Activated CD4-positive, alpha-beta T cell treated with anti-CD3 and anti-CD28 coated beads for 36 hours (primary cell): ENCODE data around the gene SNX27. TPM values are rescaled to one million over a fixed set of nuclear protein-coding genes. Genes with fewer than 3 reads are reported as not detected.

Experiments used
- ATAC-seq: fragments of 200-7000 bp; cut with Tn5 transposase; one replicate; pipeline ENCODE4 v1.10.0; 2021; ENCODE audit warnings: mild to moderate bottlenecking, moderate library complexity
- CTCF ChIA-PET: fragments of 350-600 bp; sonication (Branson Sonifier 250); formaldehyde crosslinking; loops from one replicate; lab custom pipeline; 2021; ENCODE audit warnings: antibody characterized with exemption; lab: Charles Lee
- POLR2A ChIA-PET: fragments of 350-600 bp; sonication (Branson Sonifier 250); formaldehyde crosslinking; loops from one replicate; lab custom pipeline; 2021; ENCODE audit warnings: antibody characterized with exemption, inconsistent platforms; lab: Charles Lee
- DNase-seq: peaks from one replicate; pipeline ENCODE4 v3.0.0-alpha.2; 2020
- H3K27ac Mint-ChIP-seq: one replicate; pipeline ENCODE4 v1.8.0; 2021; ENCODE audit warnings: mixed read lengths
- H3K27me3 Mint-ChIP-seq: one replicate; pipeline ENCODE4 v1.8.0; 2021; ENCODE audit warnings: mixed read lengths
- H3K36me3 Mint-ChIP-seq: one replicate; pipeline ENCODE4 v1.8.0; 2021; ENCODE audit warnings: low read depth, mixed read lengths
- H3K4me1 Mint-ChIP-seq: one replicate; pipeline ENCODE4 v1.8.0; 2021; ENCODE audit warnings: mixed read lengths
- H3K4me3 Mint-ChIP-seq: one replicate; pipeline ENCODE4 v1.8.0; 2021; ENCODE audit warnings: mild to moderate bottlenecking, moderate library complexity, mixed read lengths
- H3K9me3 Mint-ChIP-seq: one replicate; pipeline ENCODE4 v1.8.0; 2021; ENCODE audit warnings: low read depth, mixed read lengths
- intact Hi-C, 2 experiments: fragments of 100-400 bp; cut with DNase I in 1 of 2; cut with micrococcal nuclease in 1 of 2; formaldehyde crosslinking; loops; one replicate each; pipeline versions ENCODE4 v1.14.2 to v1.15.1; 2022 to 2024; cut with DNase I, micrococcal nuclease
- total RNA-seq, 2 experiments: library from RNA; stranded (reverse); gene quantifications; one replicate each; pipeline ENCODE4 v1.2.3, GENCODE V29; 2021

SNX27 gene
- total RNA-seq, 2 experiments from 2014 or later, result 28.5 to 29.1 TPM

GRCh38 chr1:151704246-151704645 is 92.4 kb downstream of the SNX27 start:
- ChIA-PET CTCF (no interaction called here), POLR2A (no interaction called here)
- H3K27me3 Mint-ChIP-seq, result no peaks in the 10 kb centered on the region
- H3K27ac Mint-ChIP-seq, result no peak overlapping the region
- ATAC-seq (no peak), DNase-seq (no peak)
- H3K4me1 Mint-ChIP-seq, result peaks cover 3% of the 10 kb centered on the region
- H3K4me3 Mint-ChIP-seq, result no peak overlapping the region
- intact Hi-C loops, result no loop called here
- no peaks in the 10 kb centered on the region for H3K9me3 Mint-ChIP-seq
- peaks cover 2% of the 10 kb centered on the region for H3K36me3 Mint-ChIP-seq

DNA sequence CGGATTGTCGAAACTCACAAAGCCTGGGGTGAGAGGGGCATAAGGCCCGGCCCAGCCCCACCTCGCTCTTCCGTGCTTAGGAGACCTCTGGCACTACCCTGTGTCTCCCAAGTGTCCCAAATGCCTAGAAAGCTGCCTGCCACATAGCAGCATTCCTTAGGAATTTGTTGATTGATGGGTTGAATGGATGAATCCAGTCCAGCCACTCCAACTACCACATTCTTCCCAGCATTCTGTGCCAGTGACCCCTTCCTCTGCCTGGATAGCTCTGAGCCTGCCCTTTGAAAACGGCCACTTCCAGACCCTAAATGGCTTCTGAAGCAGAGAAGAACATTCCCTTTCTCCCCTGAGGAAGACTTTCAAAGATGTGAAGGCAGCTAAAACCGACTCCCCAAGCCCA is 93.3 kb downstream of the SNX27 start:
- Mint-ChIP-seq H3K27me3 (no peaks in the 10 kb centered on the region), H3K4me3 (no peak overlapping the region), H3K4me1 (peaks cover 3% of the 10 kb centered on the region), H3K27ac (no peak overlapping the region), H3K9me3 (no peaks in the 10 kb centered on the region), H3K36me3 (peaks cover 2% of the 10 kb centered on the region)
- DNase-seq (no peak), ATAC-seq (no peak)
- ChIA-PET CTCF (interaction anchor here (0.6 kb wide), 3 partner anchors 95 to 257 kb away, joined by 3 to 4 read pairs (median 3); no protein-coding TSS in a partner anchor), POLR2A (no interaction called here)
- intact Hi-C loops, result no loop called here

DNA sequence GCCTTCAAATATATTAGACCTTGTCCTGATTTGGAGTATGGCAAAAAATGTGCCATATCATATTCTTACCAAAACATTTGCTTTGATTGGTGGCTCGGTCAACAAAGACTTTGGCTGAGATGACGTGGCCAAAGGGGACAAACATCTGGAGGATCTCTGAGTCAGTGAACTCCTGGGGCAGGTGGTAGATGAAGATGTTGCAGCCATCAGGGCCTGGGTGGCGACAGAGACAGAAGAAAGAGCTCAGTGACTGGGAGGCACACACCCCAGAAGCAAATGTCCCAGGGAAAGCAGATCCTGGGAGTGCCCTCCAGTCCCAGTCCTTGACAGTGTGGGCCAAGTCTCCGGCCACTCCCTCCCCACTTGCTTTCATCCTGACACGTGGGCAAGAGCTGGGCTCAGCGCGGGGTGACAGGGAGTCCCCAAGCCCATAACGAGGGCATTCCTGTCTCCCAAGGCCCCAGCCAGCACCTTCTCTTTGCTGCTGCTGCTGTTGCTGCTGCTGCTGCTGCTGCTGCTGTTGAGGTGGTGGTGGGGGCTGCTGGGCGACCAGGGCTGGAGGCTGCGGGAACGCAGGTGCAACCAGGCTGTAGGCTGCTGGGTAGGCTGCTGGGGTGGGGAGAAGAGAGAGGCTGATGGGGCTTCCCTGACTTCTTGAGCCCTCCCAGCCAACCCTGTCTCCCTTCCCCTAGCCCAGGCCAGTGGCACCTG is 94.1 kb downstream of the SNX27 start:
- intact Hi-C loops, result no loop called here
- ATAC-seq (no peak), DNase-seq (no peak)
- no peaks in the 10 kb centered on the region for H3K9me3 Mint-ChIP-seq
- CTCF ChIA-PET, result interaction anchor here (0.6 kb wide), 1 partner anchor 99 kb away, joined by 4 read pairs; no protein-coding TSS in a partner anchor
- no peaks in the 10 kb centered on the region for H3K27me3 Mint-ChIP-seq
- POLR2A ChIA-PET, result no interaction called here
- no peak overlapping the region for H3K4me3 Mint-ChIP-seq
- peaks cover 3% of the 10 kb centered on the region for H3K4me1 Mint-ChIP-seq
- H3K27ac Mint-ChIP-seq, result no peak overlapping the region
- H3K36me3 Mint-ChIP-seq, result peaks cover 2% of the 10 kb centered on the region

GRCh38 chr1:151706464-151707415 is 94.9 kb downstream of the SNX27 start:
- H3K4me1 Mint-ChIP-seq, result peaks cover 3% of the 10 kb centered on the region
- ChIA-PET POLR2A (no interaction called here), CTCF (no interaction called here)
- no peaks in the 10 kb centered on the region for H3K27me3 Mint-ChIP-seq
- ATAC-seq (no peak), DNase-seq (no peak)
- H3K27ac Mint-ChIP-seq, result no peak overlapping the region
- H3K4me3 Mint-ChIP-seq, result no peak overlapping the region
- no peaks in the 10 kb centered on the region for H3K9me3 Mint-ChIP-seq
- intact Hi-C loops, result no loop called here
- no peaks in the 10 kb centered on the region for H3K36me3 Mint-ChIP-seq

DNA sequence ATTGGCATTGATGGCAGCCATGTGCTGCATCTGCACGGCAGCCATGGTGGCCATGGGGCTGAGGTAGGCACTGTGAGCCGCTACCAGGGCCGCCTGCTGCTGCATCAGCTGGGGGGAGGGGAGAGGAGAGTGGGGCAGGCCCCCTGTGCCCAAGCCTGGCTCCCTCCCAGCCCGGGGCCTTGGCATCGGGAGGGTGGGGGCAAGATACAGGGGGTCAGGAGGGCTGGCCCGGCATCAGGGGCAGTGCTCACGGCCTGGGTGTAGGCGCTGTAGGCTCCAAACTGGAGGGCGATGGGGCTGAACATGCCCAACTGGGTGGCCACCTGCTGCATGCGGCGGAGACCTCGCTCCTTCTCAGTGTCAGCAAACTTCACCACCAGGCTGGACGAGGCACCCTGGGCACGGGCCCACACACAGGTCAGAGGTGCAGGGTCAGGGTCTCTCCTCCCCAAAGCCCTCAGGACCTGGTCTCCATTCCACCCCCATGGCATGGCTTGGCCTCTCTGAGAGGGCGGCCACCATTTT is 95.8 kb downstream of the SNX27 start:
- DNase-seq, result no peak
- ChIA-PET POLR2A (no interaction called here), CTCF (no interaction called here)
- H3K4me3 Mint-ChIP-seq, result no peak overlapping the region
- no peak for ATAC-seq
- H3K27me3 Mint-ChIP-seq, result no peaks in the 10 kb centered on the region
- H3K4me1 Mint-ChIP-seq, result peaks cover 3% of the 10 kb centered on the region
- H3K36me3 Mint-ChIP-seq, result no peaks in the 10 kb centered on the region
- no peak overlapping the region for H3K27ac Mint-ChIP-seq
- intact Hi-C loops, result no loop called here
- H3K9me3 Mint-ChIP-seq, result no peaks in the 10 kb centered on the region

DNA sequence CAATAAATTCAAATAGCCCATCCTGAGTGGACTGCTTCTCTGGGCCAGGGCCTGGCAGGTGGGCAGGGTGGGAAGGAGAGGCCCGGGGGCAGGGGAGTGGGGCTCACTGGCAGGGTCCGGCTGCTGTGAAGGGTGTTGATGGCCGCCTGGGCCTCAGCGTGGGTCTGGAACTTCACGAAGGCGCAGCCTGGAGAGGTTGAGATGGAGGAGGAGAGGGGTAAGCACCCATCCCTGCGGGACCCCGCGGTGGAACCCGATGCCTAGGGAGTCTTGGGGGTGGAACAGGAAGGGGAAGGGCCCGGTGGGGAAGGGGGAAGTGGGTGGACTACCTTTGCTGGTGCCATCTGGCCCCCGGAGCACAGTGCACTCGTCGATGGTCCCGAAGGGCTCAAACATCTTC is 97.0 kb downstream of the SNX27 start:
- H3K9me3 Mint-ChIP-seq, result no peaks in the 10 kb centered on the region
- ChIA-PET CTCF (no interaction called here), POLR2A (no interaction called here)
- no peaks in the 10 kb centered on the region for H3K36me3 Mint-ChIP-seq
- no peak overlapping the region for H3K27ac Mint-ChIP-seq
- DNase-seq, result no peak
- H3K27me3 Mint-ChIP-seq, result no peaks in the 10 kb centered on the region
- H3K4me3 Mint-ChIP-seq, result no peak overlapping the region
- intact Hi-C loops, result no loop called here
- no peak for ATAC-seq
- no peaks in the 10 kb centered on the region for H3K4me1 Mint-ChIP-seq

DNA sequence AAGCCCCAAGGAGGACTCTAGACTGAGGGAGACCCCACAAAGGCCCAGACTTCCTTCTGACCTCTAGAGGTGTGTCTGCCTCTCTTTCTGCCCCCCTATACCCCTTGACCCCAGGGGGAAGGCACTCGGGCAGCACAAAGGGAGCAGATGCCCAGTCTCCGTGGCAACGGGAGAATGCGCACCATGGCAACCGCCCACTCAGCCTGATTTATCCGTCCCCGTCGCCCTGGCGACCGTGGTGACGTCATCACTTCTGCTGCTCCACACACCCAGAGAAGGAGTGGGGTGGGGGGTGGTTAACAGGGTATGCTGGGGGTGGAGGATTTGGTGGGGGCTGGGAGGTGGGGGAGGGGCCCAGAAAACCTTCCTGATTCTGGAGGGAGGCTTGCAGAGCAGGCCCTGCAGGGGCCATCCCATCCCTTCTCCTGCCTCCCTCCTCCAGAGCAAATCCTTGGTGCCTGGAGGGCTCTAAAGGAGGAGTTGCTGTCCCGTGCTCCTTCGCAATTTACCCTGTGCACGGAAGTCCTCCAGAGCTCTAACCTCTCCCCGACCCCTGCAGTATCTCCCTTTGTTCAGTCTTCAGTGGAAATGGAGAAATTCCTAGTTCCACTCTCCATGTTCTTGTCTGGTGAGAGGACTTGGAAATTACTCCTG is 98.5 kb downstream of the SNX27 start:
- POLR2A ChIA-PET, result no interaction called here
- Mint-ChIP-seq H3K27ac (no peak overlapping the region), H3K27me3 (peaks cover 10% of the 10 kb centered on the region), H3K4me3 (no peak overlapping the region), H3K9me3 (no peaks in the 10 kb centered on the region), H3K4me1 (no peaks in the 10 kb centered on the region), H3K36me3 (no peaks in the 10 kb centered on the region)
- DNase-seq, result peak; percentile 70
- CTCF ChIA-PET, result no interaction called here
- intact Hi-C loops, result no loop called here
- ATAC-seq, result no peak

GRCh38 chr1:151711044-151711800 is 99.4 kb downstream of the SNX27 start:
- CTCF ChIA-PET, result interaction anchor here (2.6 kb wide), 1 partner anchor 118 kb away, joined by 7 read pairs; no protein-coding TSS in a partner anchor
- Mint-ChIP-seq H3K4me3 (no peak overlapping the region), H3K27me3 (peaks cover 16% of the 10 kb centered on the region), H3K36me3 (no peaks in the 10 kb centered on the region), H3K27ac (no peak overlapping the region), H3K4me1 (no peaks in the 10 kb centered on the region), H3K9me3 (no peaks in the 10 kb centered on the region)
- ATAC-seq (no peak), DNase-seq (no peak)
- intact Hi-C loops, result no loop called here
- POLR2A ChIA-PET, result no interaction called here

- ATAC-seq (no peak), DNase-seq (no peak)
- Mint-ChIP-seq H3K4me3 (no peak overlapping the region), H3K27ac (no peak overlapping the region), H3K9me3 (no peaks in the 10 kb centered on the region), H3K36me3 (no peaks in the 10 kb centered on the region), H3K27me3 (peaks cover 18% of the 10 kb centered on the region), H3K4me1 (peaks cover 2% of the 10 kb centered on the region)
- POLR2A ChIA-PET, result no interaction called here
- intact Hi-C loops, result no loop called here
- CTCF ChIA-PET, result interaction anchor here (2.6 kb wide), 1 partner anchor 118 kb away, joined by 7 read pairs; no protein-coding TSS in a partner anchor
Measured at GRCh38 chr1:151711951-151712350, 100.1 kb downstream of the SNX27 start.

DNA sequence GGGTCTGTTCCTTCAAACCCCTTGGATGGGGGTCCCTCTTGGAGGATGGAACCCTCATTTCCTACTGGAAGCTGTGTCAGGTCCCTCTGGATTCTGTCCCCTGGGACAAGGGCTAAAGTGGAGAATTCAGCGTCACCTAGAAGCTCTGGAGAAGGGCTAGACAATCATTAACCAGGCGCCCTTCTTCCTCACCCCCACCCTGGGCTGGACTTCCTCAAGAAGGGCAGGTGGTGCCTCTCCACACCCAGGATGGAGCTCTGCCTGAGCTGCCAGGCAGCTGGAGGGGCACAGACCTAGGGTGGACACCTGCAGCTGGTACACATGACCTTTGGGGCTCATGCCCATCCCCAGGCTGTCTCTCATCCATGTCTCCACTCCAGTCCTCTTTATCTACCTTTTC is 101.2 kb downstream of the SNX27 start:
- no peak for DNase-seq
- Mint-ChIP-seq H3K9me3 (no peaks in the 10 kb centered on the region), H3K27me3 (peaks cover 27% of the 10 kb centered on the region), H3K36me3 (no peaks in the 10 kb centered on the region), H3K27ac (no peak overlapping the region), H3K4me1 (peaks cover 5% of the 10 kb centered on the region), H3K4me3 (no peak overlapping the region)
- POLR2A ChIA-PET, result interaction anchor here (0.6 kb wide), 1 partner anchor 12 kb away, joined by 3 read pairs; no protein-coding TSS in a partner anchor
- intact Hi-C loops, result no loop called here
- CTCF ChIA-PET, result interaction anchor here (2.6 kb wide), 1 partner anchor 119 kb away, joined by 7 read pairs; no protein-coding TSS in a partner anchor
- ATAC-seq, result no peak
